ENCODE results near the gene MSRB2. TPM values are rescaled to one million over a fixed set of nuclear protein-coding genes. Genes with fewer than 3 reads are reported as not detected.

The MSRB2 gene
- total and polyA plus RNA-seq, 2 experiments from 2014 or later = 32.9 to 149 TPM

- peaks cover 9% of the 10 kb centered on the region for H3K4me1 ChIP-seq (ENCODE audit: low read depth)
- TF ChIP-seq, protein P1, sequence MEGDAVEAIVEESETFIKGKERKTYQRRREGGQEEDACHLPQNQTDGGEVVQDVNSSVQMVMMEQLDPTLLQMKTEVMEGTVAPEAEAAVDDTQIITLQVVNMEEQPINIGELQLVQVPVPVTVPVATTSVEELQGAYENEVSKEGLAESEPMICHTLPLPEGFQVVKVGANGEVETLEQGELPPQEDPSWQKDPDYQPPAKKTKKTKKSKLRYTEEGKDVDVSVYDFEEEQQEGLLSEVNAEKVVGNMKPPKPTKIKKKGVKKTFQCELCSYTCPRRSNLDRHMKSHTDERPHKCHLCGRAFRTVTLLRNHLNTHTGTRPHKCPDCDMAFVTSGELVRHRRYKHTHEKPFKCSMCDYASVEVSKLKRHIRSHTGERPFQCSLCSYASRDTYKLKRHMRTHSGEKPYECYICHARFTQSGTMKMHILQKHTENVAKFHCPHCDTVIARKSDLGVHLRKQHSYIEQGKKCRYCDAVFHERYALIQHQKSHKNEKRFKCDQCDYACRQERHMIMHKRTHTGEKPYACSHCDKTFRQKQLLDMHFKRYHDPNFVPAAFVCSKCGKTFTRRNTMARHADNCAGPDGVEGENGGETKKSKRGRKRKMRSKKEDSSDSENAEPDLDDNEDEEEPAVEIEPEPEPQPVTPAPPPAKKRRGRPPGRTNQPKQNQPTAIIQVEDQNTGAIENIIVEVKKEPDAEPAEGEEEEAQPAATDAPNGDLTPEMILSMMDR (IDR thresholded peaks at IDR 0.05; ENCODE audit: low read depth, low read length) = no peak
- no peaks in the 10 kb centered on the region for H3K36me3 ChIP-seq
Observed at GRCh38 chr10:23099079-23099478, 3.7 kb downstream of the MSRB2 start.

GRCh38 chr10:23099816-23100215, 4.4 kb downstream of the MSRB2 start:
- H3K4me1 ChIP-seq (ENCODE audit: low read depth) = peaks cover 9% of the 10 kb centered on the region
- peaks cover 2% of the 10 kb centered on the region for H3K36me3 ChIP-seq
- H3K27ac ChIP-seq = no peak overlapping the region
- TF ChIP-seq, protein P1 (IDR thresholded peaks at IDR 0.05; ENCODE audit: low read depth, low read length) = no peak
- H3K4me3 ChIP-seq = no peak overlapping the region
- no peaks in the 10 kb centered on the region for H3K9me3 ChIP-seq (ENCODE audit: low read depth)
- H3K27me3 ChIP-seq = no peaks in the 10 kb centered on the region
- no peak for DNase-seq (ENCODE audit: low read depth in 1 of 2, low spot score in 1 of 2)

More at GRCh38 chr10:23099079-23099478, 3.7 kb downstream of the MSRB2 start:
- no peak overlapping the region for H3K27ac ChIP-seq
- no peak overlapping the region for H3K4me3 ChIP-seq
- DNase-seq (ENCODE audit: low read depth in 1 of 2, low spot score in 1 of 2) = no peak
- no peaks in the 10 kb centered on the region for H3K9me3 ChIP-seq (ENCODE audit: low read depth)
- H3K27me3 ChIP-seq = no peaks in the 10 kb centered on the region

GRCh38 chr10:23100331-23101030, 5.1 kb downstream of the MSRB2 start:
- H3K27me3 ChIP-seq = no peaks in the 10 kb centered on the region
- TF ChIP-seq, protein P1 (IDR thresholded peaks at IDR 0.05; ENCODE audit: low read depth, low read length) = no peak
- H3K27ac ChIP-seq = no peak overlapping the region
- no peak for DNase-seq (ENCODE audit: low read depth in 1 of 2, low spot score in 1 of 2)
- peaks cover 3% of the 10 kb centered on the region for H3K36me3 ChIP-seq
- H3K4me1 ChIP-seq (ENCODE audit: low read depth) = peaks cover 9% of the 10 kb centered on the region
- no peaks in the 10 kb centered on the region for H3K9me3 ChIP-seq (ENCODE audit: low read depth)
- H3K4me3 ChIP-seq = no peak overlapping the region

DNA sequence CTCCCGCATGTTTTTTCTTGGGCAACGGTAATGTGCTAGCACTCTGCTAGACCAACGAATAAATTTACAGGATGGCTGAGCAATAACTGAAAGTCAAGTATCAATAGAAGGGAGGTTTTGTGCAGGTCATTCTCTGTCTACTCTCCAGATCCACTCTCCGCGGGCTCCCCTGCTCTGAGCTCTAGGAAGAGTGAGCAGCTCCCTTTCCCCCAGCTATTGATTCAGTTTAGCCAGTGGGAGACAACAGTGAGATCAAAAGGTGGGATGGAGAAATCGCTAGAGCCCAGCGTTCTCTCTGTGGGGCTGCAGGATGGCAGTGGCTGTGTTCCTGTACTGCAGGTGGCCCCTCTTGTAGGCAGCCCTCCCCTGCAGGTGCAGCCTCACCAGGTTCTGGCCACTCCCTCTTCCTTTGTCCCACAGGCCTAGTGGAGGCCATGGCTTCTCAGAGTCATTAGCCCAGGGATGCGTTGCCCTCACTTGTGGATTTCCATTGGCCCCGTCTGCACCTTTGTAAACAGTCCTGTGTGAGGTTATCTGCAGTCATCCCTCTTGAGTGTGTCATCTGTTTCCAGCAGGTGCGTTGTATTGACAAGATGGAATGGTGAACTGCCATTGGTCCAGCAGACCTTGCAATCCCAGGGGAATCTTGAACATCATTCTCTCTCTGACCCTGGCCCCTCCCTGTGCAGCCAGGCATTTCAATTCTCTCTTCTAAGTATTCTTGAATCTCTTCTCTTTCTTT, 11.1 kb downstream of the MSRB2 start:
- H3K27ac ChIP-seq = no peak overlapping the region
- H3K27me3 ChIP-seq = no peaks in the 10 kb centered on the region
- peaks cover 24% of the 10 kb centered on the region for H3K36me3 ChIP-seq
- TF ChIP-seq, protein P1 (IDR thresholded peaks at IDR 0.05; ENCODE audit: low read depth, low read length) = no peak
- no peaks in the 10 kb centered on the region for H3K4me1 ChIP-seq (ENCODE audit: low read depth)
- H3K4me3 ChIP-seq = no peak overlapping the region
- DNase-seq (ENCODE audit: low read depth in 1 of 2, low spot score in 1 of 2) = no peak
- H3K9me3 ChIP-seq (ENCODE audit: low read depth) = no peaks in the 10 kb centered on the region

- Histone ChIP-seq H3K27ac (no peak overlapping the region), H3K4me1 (ENCODE audit: low read depth) (no peaks in the 10 kb centered on the region), H3K9me3 (ENCODE audit: low read depth) (no peaks in the 10 kb centered on the region), H3K36me3 (peaks cover 23% of the 10 kb centered on the region), H3K4me3 (no peak overlapping the region), H3K27me3 (no peaks in the 10 kb centered on the region)
- DNase-seq (ENCODE audit: low read depth in 1 of 2, low spot score in 1 of 2) = no peak
- TF ChIP-seq, protein P1 (IDR thresholded peaks at IDR 0.05; ENCODE audit: low read depth, low read length) = no peak
Observed at GRCh38 chr10:23110722-23111516, 15.5 kb downstream of the MSRB2 start.

All from cardiac muscle cell (in vitro differentiated cells and primary cell).